ENCODE data around the gene RAG1.

RAG1 gene

GRCh38 chr11:36581536-36581935, 13.7 kb downstream of the RAG1 start:
- no peak for DNase-seq
- Mint-ChIP-seq H3K4me1 (peaks cover 9% of the 10 kb centered on the region), H3K27ac (no peak overlapping the region), H3K36me3 (ENCODE audit: low read depth) (no peaks in the 10 kb centered on the region), H3K27me3 (ENCODE audit: low read depth, poor library complexity) (peaks cover 28% of the 10 kb centered on the region), H3K9me3 (peaks cover 16% of the 10 kb centered on the region), H3K4me3 (no peak overlapping the region)
- TF ChIP-seq CTCF (IDR thresholded peaks at IDR 0.05), result no peak

GRCh38 chr11:36583667-36584066, 15.9 kb downstream of the RAG1 start:
- H3K4me3 Mint-ChIP-seq, result no peak overlapping the region
- no peaks in the 10 kb centered on the region for H3K36me3 Mint-ChIP-seq (ENCODE audit: low read depth)
- no peak for TF ChIP-seq CTCF (IDR thresholded peaks at IDR 0.05)
- no peak for DNase-seq
- peaks cover 16% of the 10 kb centered on the region for H3K9me3 Mint-ChIP-seq
- no peaks in the 10 kb centered on the region for H3K4me1 Mint-ChIP-seq
- H3K27me3 Mint-ChIP-seq (ENCODE audit: low read depth, poor library complexity), result peaks cover 49% of the 10 kb centered on the region
- no peak overlapping the region for H3K27ac Mint-ChIP-seq

- TF ChIP-seq CTCF (IDR thresholded peaks at IDR 0.05), result no peak
- Mint-ChIP-seq H3K4me3 (no peak overlapping the region), H3K9me3 (peaks cover 9% of the 10 kb centered on the region), H3K36me3 (ENCODE audit: low read depth) (no peaks in the 10 kb centered on the region), H3K4me1 (no peaks in the 10 kb centered on the region), H3K27me3 (ENCODE audit: low read depth, poor library complexity) (peaks cover 78% of the 10 kb centered on the region), H3K27ac (no peak overlapping the region)
- no peak for DNase-seq
Measured at GRCh38 chr11:36586543-36586942, 18.7 kb downstream of the RAG1 start.

GRCh38 chr11:36588099-36588498, 20.3 kb downstream of the RAG1 start:
- TF ChIP-seq CTCF (IDR thresholded peaks at IDR 0.05), result no peak
- H3K9me3 Mint-ChIP-seq, result peaks cover under 1% of the 10 kb centered on the region
- no peak for DNase-seq
- no peak overlapping the region for H3K4me3 Mint-ChIP-seq
- no peaks in the 10 kb centered on the region for H3K4me1 Mint-ChIP-seq
- H3K36me3 Mint-ChIP-seq (ENCODE audit: low read depth), result no peaks in the 10 kb centered on the region
- H3K27me3 Mint-ChIP-seq (ENCODE audit: low read depth, poor library complexity), result peaks cover 85% of the 10 kb centered on the region
- H3K27ac Mint-ChIP-seq, result no peak overlapping the region

GRCh38 chr11:36590513-36590912, 22.7 kb downstream of the RAG1 start:
- no peak for TF ChIP-seq CTCF (IDR thresholded peaks at IDR 0.05)
- H3K4me1 Mint-ChIP-seq, result peaks cover 14% of the 10 kb centered on the region
- H3K27ac Mint-ChIP-seq, result no peak overlapping the region
- no peak for DNase-seq
- H3K4me3 Mint-ChIP-seq, result no peak overlapping the region
- peaks cover 4% of the 10 kb centered on the region for H3K9me3 Mint-ChIP-seq
- no peaks in the 10 kb centered on the region for H3K36me3 Mint-ChIP-seq (ENCODE audit: low read depth)
- H3K27me3 Mint-ChIP-seq (ENCODE audit: low read depth, poor library complexity), result peaks cover 75% of the 10 kb centered on the region

GRCh38 chr11:36591433-36591832, 23.6 kb downstream of the RAG1 start:
- no peak for TF ChIP-seq CTCF (IDR thresholded peaks at IDR 0.05)
- Mint-ChIP-seq H3K36me3 (ENCODE audit: low read depth) (no peaks in the 10 kb centered on the region), H3K9me3 (peaks cover 4% of the 10 kb centered on the region), H3K27ac (no peak overlapping the region), H3K4me3 (no peak overlapping the region), H3K4me1 (peaks cover 23% of the 10 kb centered on the region), H3K27me3 (ENCODE audit: low read depth, poor library complexity) (peaks cover 68% of the 10 kb centered on the region)
- no peak for DNase-seq
